ENCODE data around the gene SFXN3.

DNA sequence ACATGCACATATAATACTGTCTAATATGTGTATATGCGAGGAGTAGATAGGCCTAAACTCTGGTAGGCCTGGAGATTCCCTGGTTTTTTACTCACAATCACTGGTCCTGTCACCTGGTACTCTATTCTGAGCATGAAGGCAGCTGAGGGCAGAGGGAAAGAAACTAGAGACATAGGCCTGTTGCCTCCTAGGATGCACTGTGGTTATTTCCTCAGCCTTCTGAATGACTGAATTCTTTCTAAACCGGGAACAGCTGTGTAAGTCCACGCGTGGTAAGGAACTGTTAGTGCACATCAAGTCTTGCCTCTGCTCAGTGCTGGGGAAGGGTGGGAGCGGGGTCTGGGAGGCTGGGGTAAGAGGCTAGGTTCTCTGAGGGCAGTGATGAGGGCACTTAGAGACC lies 38.4 kb downstream of the SFXN3 start:
- TF ChIP-seq, protein P1, sequence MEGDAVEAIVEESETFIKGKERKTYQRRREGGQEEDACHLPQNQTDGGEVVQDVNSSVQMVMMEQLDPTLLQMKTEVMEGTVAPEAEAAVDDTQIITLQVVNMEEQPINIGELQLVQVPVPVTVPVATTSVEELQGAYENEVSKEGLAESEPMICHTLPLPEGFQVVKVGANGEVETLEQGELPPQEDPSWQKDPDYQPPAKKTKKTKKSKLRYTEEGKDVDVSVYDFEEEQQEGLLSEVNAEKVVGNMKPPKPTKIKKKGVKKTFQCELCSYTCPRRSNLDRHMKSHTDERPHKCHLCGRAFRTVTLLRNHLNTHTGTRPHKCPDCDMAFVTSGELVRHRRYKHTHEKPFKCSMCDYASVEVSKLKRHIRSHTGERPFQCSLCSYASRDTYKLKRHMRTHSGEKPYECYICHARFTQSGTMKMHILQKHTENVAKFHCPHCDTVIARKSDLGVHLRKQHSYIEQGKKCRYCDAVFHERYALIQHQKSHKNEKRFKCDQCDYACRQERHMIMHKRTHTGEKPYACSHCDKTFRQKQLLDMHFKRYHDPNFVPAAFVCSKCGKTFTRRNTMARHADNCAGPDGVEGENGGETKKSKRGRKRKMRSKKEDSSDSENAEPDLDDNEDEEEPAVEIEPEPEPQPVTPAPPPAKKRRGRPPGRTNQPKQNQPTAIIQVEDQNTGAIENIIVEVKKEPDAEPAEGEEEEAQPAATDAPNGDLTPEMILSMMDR (IDR thresholded peaks at IDR 0.05; ENCODE audit: low read length): no peak
- no peak for TF ChIP-seq EZH2 (optimal IDR thresholded peaks at IDR 0.05; ENCODE audit: low read depth, low read length)
